HG02981 (cell line): ENCODE data around the gene MSS51.
"Not testable (repeated sequence)": the region's sequence is repeated elsewhere in the genome, so short reads cannot be mapped to it uniquely, and the experiment has no call there.

ENCODE experiments used
- ATAC-seq: cut with Tn5 transposase; IDR thresholded peaks from one replicate; pipeline ENCODE4 v1.9.1; 2021; ENCODE audit warnings: mild to moderate bottlenecking, moderate library complexity; ENCODE audit not compliant: unreplicated experiment

MSS51 gene

GRCh38 chr10:73414230-73414945 is 19.0 kb downstream of the MSS51 start:
- peak; percentile 27 for ATAC-seq

- peak; percentile 92 for ATAC-seq
Observed at GRCh38 chr10:73413528-73414229, 19.7 kb downstream of the MSS51 start, which contains the start of gene ANXA7. ANXA7 (minus strand) TSS chr10:73414058; CDS start chr10:73400856, 13,202 bp downstream.

- ATAC-seq, result peak; percentile 29
Observed at GRCh38 chr10:73413108-73413527, 20.2 kb downstream of the MSS51 start.

GRCh38 chr10:73410897-73411296 is 22.5 kb downstream of the MSS51 start:
- ATAC-seq, result no peak

GRCh38 chr10:73408978-73409521 is 24.3 kb downstream of the MSS51 start:
- ATAC-seq, result no peak

- no peak for ATAC-seq
Observed at GRCh38 chr10:73408061-73408460, 25.3 kb downstream of the MSS51 start.

GRCh38 chr10:73407495-73407894 is 25.9 kb downstream of the MSS51 start:
- no peak for ATAC-seq

GRCh38 chr10:73406846-73407245 is 26.5 kb downstream of the MSS51 start:
- ATAC-seq, result no peak

- ATAC-seq, result no peak
Observed at GRCh38 chr10:73405556-73405955, 27.8 kb downstream of the MSS51 start.

GRCh38 chr10:73404690-73405089 is 28.7 kb downstream of the MSS51 start:
- ATAC-seq, result no peak

GRCh38 chr10:73401636-73402035 is 31.7 kb downstream of the MSS51 start:
- no peak for ATAC-seq

- no peak for ATAC-seq
Observed at GRCh38 chr10:73399063-73399462, 34.3 kb downstream of the MSS51 start.

GRCh38 chr10:73398024-73398423 is 35.3 kb downstream of the MSS51 start:
- no peak for ATAC-seq

- not testable (repeated sequence) for ATAC-seq
Observed at GRCh38 chr10:73394325-73394724, 39.0 kb downstream of the MSS51 start.

GRCh38 chr10:73388228-73388627 is 45.1 kb downstream of the MSS51 start:
- ATAC-seq, result no peak

GRCh38 chr10:73386583-73386982 is 46.8 kb downstream of the MSS51 start:
- ATAC-seq, result no peak

GRCh38 chr10:73379064-73379748 is 54.2 kb downstream of the MSS51 start:
- ATAC-seq, result no peak

- ATAC-seq, result no peak
Observed at GRCh38 chr10:73376679-73377078, 56.7 kb downstream of the MSS51 start.
